GM21367 (cell line): ENCODE data around the gene MIB1.
"Not testable (repeated sequence)": the region's sequence is repeated elsewhere in the genome, so short reads cannot be mapped to it uniquely, and the experiment has no call there.

Experiments used
- ATAC-seq: cut with Tn5 transposase; IDR thresholded peaks from one replicate; pipeline ENCODE4 v1.9.1; 2021; ENCODE audit not compliant: unreplicated experiment

The MIB1 gene

DNA sequence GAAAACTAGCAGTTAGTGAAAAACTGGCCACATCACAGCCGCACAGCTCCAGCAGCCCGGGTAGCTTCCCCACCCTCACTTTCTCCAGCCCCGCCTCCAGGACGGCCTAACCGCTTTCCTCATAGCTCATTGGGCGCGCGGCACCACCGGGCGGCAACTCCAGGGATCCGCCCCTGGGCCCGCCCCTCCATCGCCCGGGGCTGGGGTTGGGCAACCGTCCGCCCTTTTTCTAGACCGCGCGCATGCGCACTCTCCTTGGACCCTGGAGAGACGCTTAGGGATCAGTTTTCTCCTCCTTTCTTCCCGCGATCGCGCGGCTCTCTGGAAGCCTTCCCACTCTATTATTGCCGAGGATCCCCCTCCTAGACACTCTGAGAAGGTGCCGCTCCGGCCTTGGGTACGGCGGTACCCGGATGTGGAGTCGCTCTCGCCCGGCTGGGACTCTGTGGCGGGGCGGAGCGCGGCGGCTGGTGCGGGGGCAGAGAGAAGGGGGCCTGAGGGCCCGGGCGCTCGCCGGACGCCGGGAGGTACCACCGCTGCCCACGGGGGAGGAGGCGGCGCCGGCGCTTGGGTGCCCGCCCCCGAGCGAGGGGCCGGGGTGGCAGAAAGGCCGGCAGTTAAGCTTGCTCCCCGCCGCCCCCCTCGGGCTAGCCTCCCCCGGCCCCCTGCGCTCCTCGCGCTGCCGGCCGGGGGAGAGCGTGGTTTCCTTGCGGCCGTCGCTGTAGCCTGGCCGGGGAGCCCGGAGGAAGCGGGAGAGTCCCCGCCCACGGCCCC is at the start of gene MIB1:
TSS of gene MIB1 (plus strand) at position 255 of the 774 bp plus-strand sequence. CDS start 792 bp downstream, outside the sequence.
- ATAC-seq = peak; percentile 94

- ATAC-seq = no peak
Observed at GRCh38 chr18:21693322-21693721, 47.3 kb upstream of the MIB1 start.

GRCh38 chr18:21700528-21701075 is 40.0 kb upstream of the MIB1 start:
- ATAC-seq = no peak

DNA sequence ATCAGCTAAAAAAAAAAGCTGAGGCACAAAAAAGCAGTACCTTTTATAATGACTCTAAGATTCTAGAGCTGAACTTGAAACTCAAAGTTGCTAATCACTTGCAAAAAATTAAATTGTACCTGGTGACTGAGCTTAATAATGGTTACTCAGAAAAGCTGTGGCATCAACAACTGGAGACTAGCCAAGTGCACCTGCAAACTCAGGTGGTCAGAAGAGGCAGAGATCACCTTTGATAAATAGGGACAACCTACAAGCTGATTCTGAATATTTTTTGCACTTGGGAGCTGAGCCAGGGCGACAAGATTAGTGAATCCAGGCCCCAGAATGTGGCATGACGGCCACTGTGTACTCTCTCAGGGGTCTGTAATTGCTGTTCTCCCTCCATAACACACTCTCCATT is 39.0 kb upstream of the MIB1 start:
- ATAC-seq = no peak

DNA sequence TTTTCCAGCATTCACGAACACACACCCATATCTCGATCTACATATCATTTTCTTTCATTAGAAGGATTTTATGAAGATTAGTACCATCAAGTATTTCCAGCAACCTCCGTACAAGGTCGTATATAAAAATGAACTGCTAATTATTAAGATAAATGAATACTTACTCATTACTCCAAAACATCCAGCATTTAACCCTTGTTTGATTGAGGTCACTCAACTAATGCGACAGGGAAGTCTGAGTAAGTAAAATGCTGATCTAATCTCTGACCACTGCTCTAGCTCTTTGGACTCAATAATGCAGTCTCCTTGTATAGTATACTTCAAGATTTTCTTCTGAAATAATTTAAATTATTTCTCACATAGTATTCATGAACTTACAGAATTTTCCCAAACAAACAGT is 38.0 kb upstream of the MIB1 start:
- no peak for ATAC-seq

GRCh38 chr18:21703241-21703820 is 37.3 kb upstream of the MIB1 start:
- no peak for ATAC-seq

- ATAC-seq = peak; percentile 91
Observed at GRCh38 chr18:21704603-21705364, 35.8 kb upstream of the MIB1 start, which contains the start of gene ABHD3. TSS of gene ABHD3 (minus strand) at chr18:21704774. CDS start at chr18:21704665, 109 bp downstream.

DNA sequence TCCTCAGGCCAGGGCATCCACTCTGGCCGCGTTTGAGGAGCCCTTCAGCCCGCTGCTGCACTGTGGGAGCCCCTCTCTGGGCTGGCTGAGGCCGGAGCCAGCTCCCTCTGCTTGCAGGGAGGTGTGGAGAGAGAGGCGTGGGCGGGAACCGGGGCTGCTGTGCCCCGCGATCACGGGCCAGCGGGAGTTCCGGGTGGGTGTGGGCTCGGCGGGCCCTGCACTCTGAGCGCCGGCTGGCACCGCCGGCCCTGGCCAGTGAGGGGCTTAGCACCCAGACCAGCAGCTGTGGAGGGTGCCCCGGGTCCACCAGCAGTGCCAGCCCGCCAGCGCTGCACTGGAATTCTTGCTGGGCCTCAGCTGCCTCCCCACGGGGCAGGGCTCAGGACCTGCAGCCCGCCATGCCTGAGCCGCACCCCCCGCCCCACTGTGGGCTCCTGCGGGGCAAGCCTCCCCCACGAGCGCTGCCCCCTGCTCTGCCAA is 34.2 kb upstream of the MIB1 start:
- no peak for ATAC-seq

- ATAC-seq = not testable (repeated sequence)
Observed at GRCh38 chr18:21707130-21707529, 33.5 kb upstream of the MIB1 start.

DNA sequence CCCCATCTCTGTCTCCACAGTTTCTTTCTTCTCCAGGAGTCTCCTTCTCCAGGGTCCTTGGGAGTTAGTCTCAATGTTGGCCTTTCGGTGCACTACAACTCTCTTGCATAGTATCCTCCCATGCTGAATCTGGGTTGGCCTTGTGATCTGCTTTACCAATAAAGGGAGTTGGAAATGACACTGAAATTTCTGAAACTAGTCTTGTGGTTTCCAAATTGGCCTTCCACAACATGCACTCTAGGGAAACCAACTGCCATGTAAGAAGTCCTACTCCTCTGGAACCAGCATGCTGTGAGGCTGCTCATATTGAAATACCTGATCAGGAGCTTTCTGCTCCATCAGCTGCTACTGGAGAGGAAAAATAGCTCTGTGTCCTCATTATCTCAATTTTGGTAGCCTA is 26.1 kb upstream of the MIB1 start:
- ATAC-seq = no peak

GRCh38 chr18:21722687-21723086 is 17.9 kb upstream of the MIB1 start:
- no peak for ATAC-seq

DNA sequence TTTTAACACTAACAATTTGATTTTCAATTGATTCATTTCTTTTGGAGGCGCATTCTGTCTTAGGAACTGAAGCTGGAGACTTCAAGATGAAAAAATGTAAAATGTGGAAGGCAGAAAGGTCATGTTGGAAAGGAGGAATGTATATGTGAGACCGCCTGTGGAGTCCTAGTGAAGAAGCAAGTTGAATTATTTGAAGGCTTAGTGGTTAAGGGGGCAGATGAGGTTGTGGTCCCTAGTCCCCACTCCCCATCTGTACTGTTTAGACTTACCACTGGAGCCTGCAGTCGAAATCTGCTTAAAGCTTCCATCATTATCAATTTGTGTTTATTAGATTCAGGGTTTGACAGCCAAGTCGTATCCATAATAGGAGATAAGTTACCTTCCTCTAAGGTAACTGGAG is 15.4 kb upstream of the MIB1 start:
- ATAC-seq = no peak

GRCh38 chr18:21727702-21728101 is 12.9 kb upstream of the MIB1 start:
- no peak for ATAC-seq

- ATAC-seq = no peak
Observed at GRCh38 chr18:21733011-21733410, 7.6 kb upstream of the MIB1 start.

GRCh38 chr18:21735452-21736015 is 5.1 kb upstream of the MIB1 start:
- ATAC-seq = no peak

DNA sequence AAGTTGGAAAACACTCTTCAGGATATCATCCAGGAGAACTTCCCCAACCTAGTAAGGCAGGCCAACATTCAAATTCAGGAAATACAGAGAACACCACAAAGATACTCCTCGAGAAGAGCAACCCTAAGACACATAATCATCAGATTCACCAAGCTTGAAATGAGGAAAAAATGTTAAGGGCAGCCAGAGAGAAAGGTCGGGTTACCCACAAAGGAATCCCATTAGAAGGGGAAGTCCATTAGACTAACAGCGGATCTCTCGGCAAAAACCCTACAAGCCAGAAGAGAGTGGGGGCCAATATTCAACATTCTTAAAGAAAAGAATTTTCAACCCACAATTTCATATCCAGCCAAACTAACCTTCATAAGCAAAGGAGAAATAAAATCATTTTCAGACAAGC is 3.7 kb upstream of the MIB1 start:
- ATAC-seq = not testable (repeated sequence)

GRCh38 chr18:21739604-21740537 is 721 bp upstream of the MIB1 start:
- peak; percentile 5 for ATAC-seq

- ATAC-seq = no peak
Observed at GRCh38 chr18:21741312-21741561, 645 bp downstream of the MIB1 start.

DNA sequence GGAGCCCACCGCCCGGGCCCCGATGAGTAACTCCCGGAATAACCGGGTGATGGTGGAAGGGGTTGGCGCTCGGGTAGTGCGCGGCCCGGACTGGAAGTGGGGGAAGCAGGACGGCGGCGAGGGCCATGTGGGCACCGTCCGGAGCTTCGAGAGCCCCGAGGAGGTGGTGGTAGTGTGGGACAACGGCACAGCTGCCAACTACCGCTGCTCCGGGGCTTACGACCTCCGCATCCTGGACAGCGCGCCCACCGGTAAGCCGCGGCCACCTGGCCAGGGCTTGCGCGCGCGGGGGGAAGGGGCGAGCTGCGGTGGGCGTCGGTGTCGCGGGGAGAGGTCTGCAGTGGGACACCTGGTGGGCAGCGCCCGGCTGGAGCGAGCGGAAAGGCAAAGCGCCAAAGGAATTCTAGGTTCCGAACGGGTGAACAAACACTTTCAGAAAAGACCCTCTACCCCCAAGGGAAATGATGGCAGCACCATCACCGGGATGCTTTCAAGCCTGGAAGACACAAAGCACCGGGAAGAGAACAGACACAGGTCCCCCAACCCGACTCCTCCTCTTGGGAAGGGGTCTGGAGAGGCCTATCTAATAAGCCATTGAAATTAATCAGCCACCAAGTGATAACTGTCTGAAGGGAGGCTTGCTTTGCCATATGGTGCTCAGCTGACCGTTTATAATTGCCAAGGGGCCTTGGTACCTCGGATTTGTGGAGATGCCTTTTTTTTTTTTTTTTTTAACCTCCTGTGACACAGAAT is 1.1 kb downstream of the MIB1 start:
- peak; percentile 18 for ATAC-seq

DNA sequence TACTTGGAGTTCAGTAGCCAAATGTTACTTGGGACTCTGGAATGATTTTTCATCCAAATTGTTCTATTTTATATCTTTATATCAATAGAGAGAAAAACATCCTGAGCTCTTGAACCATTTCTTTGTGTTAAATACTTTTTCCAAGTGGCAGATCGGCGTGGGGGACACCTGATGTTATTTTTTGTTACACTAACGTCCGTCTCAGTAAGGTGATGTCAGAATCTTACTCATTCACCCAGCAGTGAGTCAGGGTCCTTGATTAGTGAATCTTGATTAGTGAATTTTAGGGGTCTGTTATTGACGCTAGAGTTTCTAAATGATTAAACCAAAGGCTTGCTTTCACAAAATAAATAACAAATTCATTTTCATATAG is 1.7 kb downstream of the MIB1 start:
- no peak for ATAC-seq
